SK-N-SH (cell line): Measurements from ENCODE around the gene MTCH2. TPM values are rescaled to one million over a fixed set of nuclear protein-coding genes. Genes with fewer than 3 reads are reported as not detected.

ENCODE experiments used
- CTCF ChIA-PET: fragments of 300-600, 350-600 bp; formaldehyde crosslinking; extraction: SDS; loops from one replicate; lab custom pipeline; 2021; lab: Yijun Ruan, JAX
- POLR2A ChIA-PET: fragments of 350-600 bp; sonication (Branson Sonifier 250); formaldehyde crosslinking; extraction: SDS; loops from one replicate; lab custom pipeline; 2020; ENCODE audit warnings: antibody characterized with exemption, inconsistent platforms; lab: Yijun Ruan, JAX
- DNase-seq: peaks from one replicate; pipeline ENCODE4 v3.0.0; 2012
- H2AFZ ChIP-seq: fragments of 200-600 bp; sonication (generic); 2 replicates; pipeline ENCODE4 v1.8.1; 2016; ENCODE audit warnings: antibody characterized with exemption, mild to moderate bottlenecking, low read depth
- H3F3A ChIP-seq: fragments of 200-600 bp; sonication (generic); replicated peaks from 2 replicates; pipeline ENCODE3; 2016; ENCODE audit warnings: antibody characterized with exemption, mild to moderate bottlenecking; ENCODE audit not compliant: insufficient read depth
- H3K27ac ChIP-seq, 2 experiments: fragments of 200-500 bp in 1 of 2; fragments of 200-600 bp in 1 of 2; sonication (Bioruptor generic) in 1 of 2; sonication (generic), shearing (Covaris generic) in 1 of 2; 2 replicates each; pipeline versions ENCODE4 v1.5.1 to v1.6.1; 2014 to 2016; ENCODE audit warnings: low read depth in 2 of 2, inconsistent platforms in 1 of 2, low read length in 1 of 2, mild to moderate bottlenecking in 1 of 2, mixed read lengths in 1 of 2
- H3K27me3 ChIP-seq: fragments of 200-600 bp; sonication (generic), shearing (Covaris generic); 2 replicates; pipeline ENCODE4 v1.6.1; 2016; ENCODE audit warnings: mixed run types; ENCODE audit not compliant: insufficient read depth
- H3K36me3 ChIP-seq, 2 experiments: fragments of 200-500 bp in 1 of 2; fragments of 200-600 bp in 1 of 2; sonication (Bioruptor generic) in 1 of 2; sonication (generic) in 1 of 2; replicated peaks in 1 of 2; 2 replicates each; pipeline versions ENCODE3 to v1.5.1; 2014 to 2016; ENCODE audit warnings: low read length in 1 of 2, mild to moderate bottlenecking in 1 of 2; ENCODE audit not compliant: insufficient read depth in 2 of 2, control insufficient read depth in 1 of 2
- H3K4me1 ChIP-seq, 2 experiments: fragments of 200-500 bp in 1 of 2; fragments of 200-600 bp in 1 of 2; sonication (Bioruptor generic) in 1 of 2; sonication (generic), shearing (Covaris generic) in 1 of 2; 2 replicates each; pipeline versions ENCODE4 v1.5.1 to v1.6.1; 2014 to 2016; ENCODE audit warnings: low read depth in 1 of 2, low read length in 1 of 2, mixed run types in 1 of 2; ENCODE audit not compliant: insufficient read depth in 2 of 2, control insufficient read depth in 1 of 2
- H3K4me2 ChIP-seq: fragments of 200-600 bp; sonication (generic), shearing (Covaris generic); 2 replicates; pipeline ENCODE4 v1.6.1; 2017; ENCODE audit warnings: mixed run types
- H3K4me3 ChIP-seq, 2 experiments: fragments of 200-500 bp in 1 of 2; fragments of 200-600 bp in 1 of 2; sonication (Bioruptor generic) in 1 of 2; sonication (generic), shearing (Covaris generic) in 1 of 2; 2 replicates each; pipeline versions ENCODE4 v1.5.1 to v1.8.1; 2014 to 2016; ENCODE audit warnings: low read depth in 2 of 2, inconsistent platforms in 1 of 2, low read length in 1 of 2, mild to moderate bottlenecking in 1 of 2, mixed read lengths in 1 of 2, moderate library complexity in 1 of 2
- H3K79me2 ChIP-seq: fragments of 200-600 bp; sonication (generic); 2 replicates; pipeline ENCODE4 v1.8.1; 2017; ENCODE audit warnings: mild to moderate bottlenecking; ENCODE audit not compliant: insufficient read depth
- H3K9ac ChIP-seq: fragments of 200-600 bp; sonication (generic); 2 replicates; pipeline ENCODE4 v1.6.1; 2017; ENCODE audit warnings: mixed run types
- H3K9me2 ChIP-seq: fragments of 200-600 bp; sonication (generic); 2 replicates; pipeline ENCODE4 v1.6.1; 2017; ENCODE audit warnings: mixed run types
- H3K9me3 ChIP-seq: fragments of 200-600 bp; sonication (generic); 2 replicates; pipeline ENCODE4 v1.6.1; 2017; ENCODE audit warnings: mixed run types, mild to moderate bottlenecking, moderate library complexity
- H4K20me1 ChIP-seq: fragments of 200-600 bp; sonication (generic); 2 replicates; pipeline ENCODE4 v1.6.1; 2017; ENCODE audit warnings: mild to moderate bottlenecking, mixed run types; ENCODE audit not compliant: insufficient read depth
- CTCF ChIP-seq: fragments of 200-600 bp; sonication (generic); IDR thresholded peaks from 2 replicates; pipeline ENCODE4 v1.6.1; 2017; ENCODE audit warnings: antibody characterized with exemption, mild to moderate bottlenecking, moderate library complexity
- FOSL2 ChIP-seq: IDR thresholded peaks from 2 replicates; pipeline ENCODE4 v1.4.0; 2012; ENCODE audit warnings: low read depth, mild to moderate bottlenecking, moderate library complexity, borderline replicate concordance
- GABPA ChIP-seq: IDR thresholded peaks from 2 replicates; pipeline ENCODE4 v1.4.0; 2012; ENCODE audit warnings: low read depth, mild to moderate bottlenecking
- GATA2 ChIP-seq: sonication (generic); formaldehyde crosslinking; IDR thresholded peaks from 2 replicates; pipeline ENCODE4 v1.5.0; 2020; ENCODE audit warnings: mild to moderate bottlenecking, missing genetic modification reagents
- IRF3 ChIP-seq: fragments of 150-350 bp; IDR thresholded peaks from 2 replicates; pipeline ENCODE4 v1.6.1; 2016; ENCODE audit warnings: mild to moderate bottlenecking, low read depth, low read length
- MAX ChIP-seq: IDR thresholded peaks from 2 replicates; pipeline ENCODE4 v1.4.0; 2012; ENCODE audit warnings: low read depth
- MEF2A ChIP-seq: IDR thresholded peaks from 2 replicates; pipeline ENCODE4 v1.4.0; 2012; ENCODE audit warnings: low read depth, borderline replicate concordance
- NFIC ChIP-seq: IDR thresholded peaks from 2 replicates; pipeline ENCODE4 v1.4.0; 2012; ENCODE audit warnings: borderline replicate concordance
- NRF1 ChIP-seq: IDR thresholded peaks from 2 replicates; pipeline ENCODE4 v1.6.1; 2012; ENCODE audit warnings: low read depth, mild to moderate bottlenecking, low read length
- RAD21 ChIP-seq: IDR thresholded peaks from 2 replicates; pipeline ENCODE4 v1.6.1; 2012; ENCODE audit warnings: mild to moderate bottlenecking, low read length
- RCOR1 ChIP-seq: fragments of 150-350 bp; IDR thresholded peaks from 2 replicates; pipeline ENCODE4 v1.6.1; 2017; ENCODE audit warnings: antibody characterized with exemption, low read length
- RXRA ChIP-seq: IDR thresholded peaks from 2 replicates; pipeline ENCODE4 v1.4.0; 2012; ENCODE audit warnings: low read depth, mild to moderate bottlenecking, borderline replicate concordance
- SIN3A ChIP-seq: IDR thresholded peaks from 2 replicates; pipeline ENCODE4 v1.6.1; 2012; ENCODE audit warnings: low read depth, mild to moderate bottlenecking, low read length, moderate library complexity, borderline replicate concordance
- TAF1 ChIP-seq: IDR thresholded peaks from 2 replicates; pipeline ENCODE4 v1.6.1; 2012; ENCODE audit warnings: low read depth, mild to moderate bottlenecking, low read length, moderate library complexity, borderline replicate concordance
- USF2 ChIP-seq: fragments of 150-350 bp; IDR thresholded peaks from 2 replicates; pipeline ENCODE4 v1.6.1; 2017; ENCODE audit warnings: antibody characterized with exemption, low read length, low read depth, borderline replicate concordance
- YY1 ChIP-seq: IDR thresholded peaks from 2 replicates; pipeline ENCODE4 v1.4.0; 2012; ENCODE audit warnings: low read depth, mild to moderate bottlenecking
- WGBS: methylation state at CpG from one replicate; pipeline ENCODE4 v1.1.6; 2017; ENCODE audit warnings: low lambda C conversion rate; 5-methylcytosine and 5-hydroxymethylcytosine counted together
- polyA plus RNA-seq, 3 experiments: library from polyadenylated mRNA; depleted of rRNA; stranded (reverse); fragments of >200 nt; gene quantifications; 2 replicates each; pipeline ENCODE4 v1.2.3, GENCODE V29; 2012
- TF ChIP-seq, protein P1 (sequence below): IDR thresholded peaks from 2 replicates; pipeline ENCODE4 v1.4.0; 2012; ENCODE audit warnings: low read depth, borderline replicate concordance
- TF ChIP-seq, protein P2 (sequence below): IDR thresholded peaks from 2 replicates; pipeline ENCODE4; 2012

The MTCH2 gene
- polyA plus RNA-seq, 1 of the 3 experiments (the other 2 are of a cell fraction), result 132 TPM

DNA sequence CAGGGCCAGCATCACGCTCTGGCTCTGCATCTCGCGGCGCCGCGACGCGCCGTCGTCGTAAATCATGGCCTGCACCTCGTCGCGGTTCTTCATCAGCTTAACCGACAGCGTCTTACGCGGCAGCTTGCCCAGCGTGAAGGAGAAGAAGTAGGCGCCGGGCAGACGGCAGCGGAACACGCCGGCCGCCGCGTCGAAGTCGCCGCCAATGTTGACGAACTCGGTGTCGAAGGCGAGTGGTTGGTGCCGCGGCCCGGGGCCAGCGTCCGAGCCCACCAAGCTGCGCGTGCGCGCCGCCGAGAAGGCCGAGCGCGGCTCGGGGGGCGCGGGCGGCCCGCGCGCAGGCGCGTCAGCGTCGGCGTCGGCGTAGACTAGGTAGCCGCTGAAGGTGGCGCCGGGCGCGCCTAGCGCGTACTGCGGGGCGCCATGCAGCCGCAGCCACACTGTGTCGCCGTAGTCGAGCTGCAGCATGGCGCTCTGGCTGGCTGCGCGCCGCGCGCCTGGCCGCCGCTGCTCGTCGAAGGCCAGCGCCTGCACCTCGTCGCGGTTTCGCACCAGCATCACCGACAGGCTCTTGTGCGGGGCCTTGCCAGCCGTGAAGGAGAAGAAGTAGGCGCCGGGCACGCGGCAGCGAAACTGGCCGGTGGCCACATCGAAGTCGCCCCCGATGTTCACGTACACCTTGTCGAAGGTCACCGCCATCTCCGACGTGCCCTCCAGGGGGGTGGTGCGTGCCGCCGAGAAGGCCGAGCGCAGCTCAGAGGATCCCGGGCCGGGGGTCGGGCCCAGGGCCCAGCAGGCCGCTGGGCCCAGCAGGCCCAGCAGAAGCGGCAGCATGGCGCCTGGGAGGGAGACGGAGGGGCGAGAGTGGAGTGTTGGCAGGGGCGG lies 52.1 kb downstream of the MTCH2 start:
- Histone ChIP-seq H3K4me3 (no peak overlapping the region), H3K9me3 (no peaks in the 10 kb centered on the region), H3K27ac (no peak overlapping the region), H3K9me2 (no peaks in the 10 kb centered on the region), H3K27me3 (peaks cover 13% of the 10 kb centered on the region; the same call in 1 of the 2 replicates), H3K36me3 (no peaks in the 10 kb centered on the region), H3K9ac (no peak overlapping the region), H3F3A (no peaks in the 10 kb centered on the region), H3K4me2 (no peak overlapping the region), H3K79me2 (no peaks in the 10 kb centered on the region), H2AFZ (no peak overlapping the region), H4K20me1 (no peaks in the 10 kb centered on the region), H3K4me1 (peaks cover 0 to 9% of the 10 kb centered on the region in 2 experiments; a peak in 1 of 4 replicates)
- WGBS, result 98% methylated on average over 88 of the region's 122 CpGs
- TF ChIP-seq, protein P1, sequence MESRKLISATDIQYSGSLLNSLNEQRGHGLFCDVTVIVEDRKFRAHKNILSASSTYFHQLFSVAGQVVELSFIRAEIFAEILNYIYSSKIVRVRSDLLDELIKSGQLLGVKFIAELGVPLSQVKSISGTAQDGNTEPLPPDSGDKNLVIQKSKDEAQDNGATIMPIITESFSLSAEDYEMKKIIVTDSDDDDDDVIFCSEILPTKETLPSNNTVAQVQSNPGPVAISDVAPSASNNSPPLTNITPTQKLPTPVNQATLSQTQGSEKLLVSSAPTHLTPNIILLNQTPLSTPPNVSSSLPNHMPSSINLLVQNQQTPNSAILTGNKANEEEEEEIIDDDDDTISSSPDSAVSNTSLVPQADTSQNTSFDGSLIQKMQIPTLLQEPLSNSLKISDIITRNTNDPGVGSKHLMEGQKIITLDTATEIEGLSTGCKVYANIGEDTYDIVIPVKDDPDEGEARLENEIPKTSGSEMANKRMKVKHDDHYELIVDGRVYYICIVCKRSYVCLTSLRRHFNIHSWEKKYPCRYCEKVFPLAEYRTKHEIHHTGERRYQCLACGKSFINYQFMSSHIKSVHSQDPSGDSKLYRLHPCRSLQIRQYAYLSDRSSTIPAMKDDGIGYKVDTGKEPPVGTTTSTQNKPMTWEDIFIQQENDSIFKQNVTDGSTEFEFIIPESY, result no peak
- TF ChIP-seq CTCF (no peak), USF2 (no peak), IRF3 (no peak), GATA2 (CRISPR knock-in tag) (no peak), GABPA (no peak), TAF1 (no peak), RXRA (no peak), NRF1 (no peak), FOSL2 (no peak), RAD21 (no peak), MAX (no peak), MEF2A (no peak), YY1 (no peak), RCOR1 (no peak), NFIC (no peak), SIN3A (no peak)
- TF ChIP-seq, protein P2, sequence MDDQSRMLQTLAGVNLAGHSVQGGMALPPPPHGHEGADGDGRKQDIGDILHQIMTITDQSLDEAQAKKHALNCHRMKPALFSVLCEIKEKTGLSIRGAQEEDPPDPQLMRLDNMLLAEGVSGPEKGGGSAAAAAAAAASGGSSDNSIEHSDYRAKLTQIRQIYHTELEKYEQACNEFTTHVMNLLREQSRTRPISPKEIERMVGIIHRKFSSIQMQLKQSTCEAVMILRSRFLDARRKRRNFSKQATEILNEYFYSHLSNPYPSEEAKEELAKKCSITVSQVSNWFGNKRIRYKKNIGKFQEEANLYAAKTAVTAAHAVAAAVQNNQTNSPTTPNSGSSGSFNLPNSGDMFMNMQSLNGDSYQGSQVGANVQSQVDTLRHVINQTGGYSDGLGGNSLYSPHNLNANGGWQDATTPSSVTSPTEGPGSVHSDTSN, result no peak
- ChIA-PET POLR2A (no interaction called here), CTCF (interaction anchor here (0.6 kb wide), 1 partner anchor 32 kb away, joined by 3 read pairs; no protein-coding TSS in a partner anchor)
- no peak for DNase-seq
